Cardiac muscle cell (in vitro differentiated cells and primary cell): ENCODE results near the gene WNT7B. TPM values are rescaled to one million over a fixed set of nuclear protein-coding genes. Genes with fewer than 3 reads are reported as not detected.

Experiments
- DNase-seq, 2 donors: peaks; one replicate each; pipeline versions ENCODE4 v3.0.0 to v3.0.0-alpha.2; 2010 to 2017; ENCODE audit warnings: low read depth in 1 of 2, low spot score in 1 of 2
- H3K27ac ChIP-seq: fragments of 200-600 bp; sonication (generic); 2 replicates; pipeline ENCODE4 v1.5.1; 2016
- H3K27me3 ChIP-seq: fragments of 200-600 bp; sonication (generic); 2 replicates; pipeline ENCODE4 v1.6.0; 2016; ENCODE audit warnings: control low read depth
- H3K36me3 ChIP-seq: fragments of 200-600 bp; sonication (generic); 2 replicates; pipeline ENCODE4 v1.5.1; 2016; ENCODE audit warnings: control low read depth
- H3K4me1 ChIP-seq: fragments of 200-600 bp; sonication (generic); 2 replicates; pipeline ENCODE4 v1.8.1; 2017; ENCODE audit warnings: low read depth, mild to moderate bottlenecking, mixed run types
- H3K4me3 ChIP-seq: fragments of 200-600 bp; sonication (generic); 2 replicates; pipeline ENCODE4 v1.5.1; 2016; ENCODE audit warnings: mild to moderate bottlenecking
- H3K9me3 ChIP-seq: fragments of 200-600 bp; sonication (generic); 2 replicates; pipeline ENCODE4 v1.5.1; 2017; ENCODE audit warnings: low read depth, mild to moderate bottlenecking, control low read depth
- polyA plus RNA-seq: library from polyadenylated mRNA; unstranded; fragments of >200 nt; fragmentation: Nextera tagmentation; extraction: Ambion mirVana; gene quantifications from 2 replicates; pipeline ENCODE4 v1.2.1, GENCODE V29; 2016
- total RNA-seq: library from RNA; depleted of rRNA; stranded (reverse); fragments of >200 nt; gene quantifications from 2 replicates; pipeline ENCODE4 v1.2.3, GENCODE V29; 2016
- TF ChIP-seq, protein P1 (sequence below): IDR thresholded peaks from 2 replicates; pipeline ENCODE4 v1.5.1; 2012; ENCODE audit warnings: low read depth, mild to moderate bottlenecking, low read length

The WNT7B gene
- total and polyA plus RNA-seq, 2 experiments from 2014 or later: not detected

GRCh38 chr22:46010207-46010867 is 33.4 kb upstream of the WNT7B start:
- Histone ChIP-seq H3K4me1 (peaks cover 13% of the 10 kb centered on the region), H3K36me3 (no peaks in the 10 kb centered on the region), H3K27me3 (no peaks in the 10 kb centered on the region), H3K27ac (no peak overlapping the region), H3K4me3 (no peak overlapping the region), H3K9me3 (no peaks in the 10 kb centered on the region)
- TF ChIP-seq, protein P1, sequence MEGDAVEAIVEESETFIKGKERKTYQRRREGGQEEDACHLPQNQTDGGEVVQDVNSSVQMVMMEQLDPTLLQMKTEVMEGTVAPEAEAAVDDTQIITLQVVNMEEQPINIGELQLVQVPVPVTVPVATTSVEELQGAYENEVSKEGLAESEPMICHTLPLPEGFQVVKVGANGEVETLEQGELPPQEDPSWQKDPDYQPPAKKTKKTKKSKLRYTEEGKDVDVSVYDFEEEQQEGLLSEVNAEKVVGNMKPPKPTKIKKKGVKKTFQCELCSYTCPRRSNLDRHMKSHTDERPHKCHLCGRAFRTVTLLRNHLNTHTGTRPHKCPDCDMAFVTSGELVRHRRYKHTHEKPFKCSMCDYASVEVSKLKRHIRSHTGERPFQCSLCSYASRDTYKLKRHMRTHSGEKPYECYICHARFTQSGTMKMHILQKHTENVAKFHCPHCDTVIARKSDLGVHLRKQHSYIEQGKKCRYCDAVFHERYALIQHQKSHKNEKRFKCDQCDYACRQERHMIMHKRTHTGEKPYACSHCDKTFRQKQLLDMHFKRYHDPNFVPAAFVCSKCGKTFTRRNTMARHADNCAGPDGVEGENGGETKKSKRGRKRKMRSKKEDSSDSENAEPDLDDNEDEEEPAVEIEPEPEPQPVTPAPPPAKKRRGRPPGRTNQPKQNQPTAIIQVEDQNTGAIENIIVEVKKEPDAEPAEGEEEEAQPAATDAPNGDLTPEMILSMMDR: no peak
- DNase-seq: peak in 1 of 2 donors; percentile 33

DNA sequence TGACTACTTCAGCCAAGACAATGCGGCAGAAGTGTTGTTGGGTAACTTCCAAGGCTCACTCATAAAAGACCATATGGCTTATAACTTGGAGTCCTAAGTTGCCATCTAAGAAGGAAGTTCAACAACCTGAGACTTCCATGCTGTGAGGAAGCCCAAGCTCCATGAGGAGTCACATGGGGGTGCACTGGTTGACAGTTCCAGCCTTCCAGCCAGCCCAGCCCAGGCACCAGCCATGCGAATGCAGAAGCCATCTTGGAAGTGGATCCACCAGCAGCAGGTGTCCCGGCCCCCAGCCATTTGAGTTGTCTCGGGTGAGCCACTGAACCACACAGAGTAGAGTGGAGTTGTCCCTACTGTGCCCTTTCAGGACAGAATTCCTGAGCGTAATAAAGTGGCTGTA is 32.8 kb upstream of the WNT7B start:
- Histone ChIP-seq H3K4me1 (peaks cover 10% of the 10 kb centered on the region), H3K27ac (no peak overlapping the region)
- TF ChIP-seq, protein P1: no peak

GRCh38 chr22:46008836-46009596 is 32.1 kb upstream of the WNT7B start:
- Histone ChIP-seq H3K27me3 (no peaks in the 10 kb centered on the region), H3K4me1 (peaks cover 10% of the 10 kb centered on the region), H3K9me3 (no peaks in the 10 kb centered on the region), H3K36me3 (no peaks in the 10 kb centered on the region), H3K4me3 (no peak overlapping the region), H3K27ac (no peak overlapping the region)
- no peak for DNase-seq
- TF ChIP-seq, protein P1: no peak

More for the DNA sequence above, 32.8 kb upstream of the WNT7B start:
- H3K4me3 ChIP-seq: no peak overlapping the region
- no peaks in the 10 kb centered on the region for H3K9me3 ChIP-seq
- no peak for DNase-seq
- H3K36me3 ChIP-seq: no peaks in the 10 kb centered on the region
- no peaks in the 10 kb centered on the region for H3K27me3 ChIP-seq

DNA sequence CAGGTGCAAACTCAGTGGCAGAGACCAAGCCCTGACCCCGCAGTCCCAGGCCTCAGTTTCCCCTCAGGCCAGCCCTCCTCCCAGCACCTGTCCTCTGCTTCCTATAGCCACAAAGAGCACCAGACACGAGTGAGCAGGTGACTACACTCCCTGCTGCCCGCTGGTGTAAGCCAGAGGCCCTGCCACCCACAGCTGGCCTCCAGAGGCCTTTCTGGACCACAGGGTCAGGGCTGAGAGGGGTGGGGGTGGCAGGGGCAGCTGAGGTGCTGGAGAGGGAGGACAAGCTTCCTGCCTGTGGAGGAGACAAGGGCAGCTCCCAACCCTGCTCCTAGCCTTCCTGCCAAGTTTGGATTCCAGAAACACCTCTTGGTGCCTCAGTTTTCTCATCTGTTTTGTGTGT is 31.3 kb upstream of the WNT7B start:
- Histone ChIP-seq H3K27me3 (no peaks in the 10 kb centered on the region), H3K4me1 (peaks cover 10% of the 10 kb centered on the region), H3K36me3 (no peaks in the 10 kb centered on the region), H3K9me3 (no peaks in the 10 kb centered on the region), H3K27ac (no peak overlapping the region), H3K4me3 (no peak overlapping the region)
- DNase-seq: no peak
- TF ChIP-seq, protein P1: no peak

- no peaks in the 10 kb centered on the region for H3K9me3 ChIP-seq
- peaks cover 6% of the 10 kb centered on the region for H3K4me1 ChIP-seq
- H3K27me3 ChIP-seq: no peaks in the 10 kb centered on the region
- peak in 1 of 2 donors; percentile 95 for DNase-seq
- no peaks in the 10 kb centered on the region for H3K36me3 ChIP-seq
- H3K4me3 ChIP-seq: no peak overlapping the region
- TF ChIP-seq, protein P1: no peak
- no peak overlapping the region for H3K27ac ChIP-seq
Observed at GRCh38 chr22:46007848-46008261, 30.9 kb upstream of the WNT7B start.
